ENCODE data around the gene BCL7C. TPM values are rescaled to one million over a fixed set of nuclear protein-coding genes. Genes with fewer than 3 reads are reported as not detected.

Gene BCL7C
- total RNA-seq, 1 donor from 2014 or later: 37.6 TPM

GRCh38 chr16:30858829-30859423 lies 35.0 kb downstream of the BCL7C start:
- Mint-ChIP-seq H3K9me3 (ENCODE audit: unreplicated experiment) (no peaks in the 10 kb centered on the region), H3K27ac (ENCODE audit: unreplicated experiment) (no peak overlapping the region), H3K27me3 (ENCODE audit: unreplicated experiment) (no peaks in the 10 kb centered on the region), H3K4me1 (ENCODE audit: unreplicated experiment) (no peaks in the 10 kb centered on the region), H3K36me3 (ENCODE audit: unreplicated experiment) (peaks cover under 1% of the 10 kb centered on the region), H3K4me3 (ENCODE audit: unreplicated experiment) (no peak overlapping the region)
- DNase-seq (ENCODE audit: extremely low spot score, unreplicated experiment): no peak
- TF ChIP-seq CTCF (IDR thresholded peaks at IDR 0.05): no peak

- Mint-ChIP-seq H3K27ac (ENCODE audit: unreplicated experiment) (no peak overlapping the region), H3K27me3 (ENCODE audit: unreplicated experiment) (no peaks in the 10 kb centered on the region), H3K4me3 (ENCODE audit: unreplicated experiment) (no peak overlapping the region), H3K9me3 (ENCODE audit: unreplicated experiment) (no peaks in the 10 kb centered on the region), H3K36me3 (ENCODE audit: unreplicated experiment) (peaks cover 8% of the 10 kb centered on the region), H3K4me1 (ENCODE audit: unreplicated experiment) (no peaks in the 10 kb centered on the region)
- no peak for DNase-seq (ENCODE audit: extremely low spot score, unreplicated experiment)
- no peak for TF ChIP-seq CTCF (IDR thresholded peaks at IDR 0.05)
These were observed 35.8 kb downstream of the BCL7C start for GRCh38 chr16:30858111-30858495.

- no peak for TF ChIP-seq CTCF (IDR thresholded peaks at IDR 0.05)
- no peak for DNase-seq (ENCODE audit: extremely low spot score, unreplicated experiment)
- Mint-ChIP-seq H3K36me3 (ENCODE audit: unreplicated experiment) (peaks cover 8% of the 10 kb centered on the region), H3K4me3 (ENCODE audit: unreplicated experiment) (no peak overlapping the region), H3K9me3 (ENCODE audit: unreplicated experiment) (no peaks in the 10 kb centered on the region), H3K27me3 (ENCODE audit: unreplicated experiment) (no peaks in the 10 kb centered on the region), H3K27ac (ENCODE audit: unreplicated experiment) (no peak overlapping the region), H3K4me1 (ENCODE audit: unreplicated experiment) (no peaks in the 10 kb centered on the region)
These were observed 40.1 kb downstream of the BCL7C start for GRCh38 chr16:30853758-30854157.

GRCh38 chr16:30850246-30850645 lies 43.6 kb downstream of the BCL7C start:
- Mint-ChIP-seq H3K36me3 (ENCODE audit: unreplicated experiment) (peaks cover 8% of the 10 kb centered on the region), H3K9me3 (ENCODE audit: unreplicated experiment) (no peaks in the 10 kb centered on the region), H3K4me1 (ENCODE audit: unreplicated experiment) (peaks cover 2% of the 10 kb centered on the region), H3K4me3 (ENCODE audit: unreplicated experiment) (no peak overlapping the region), H3K27me3 (ENCODE audit: unreplicated experiment) (no peaks in the 10 kb centered on the region), H3K27ac (ENCODE audit: unreplicated experiment) (no peak overlapping the region)
- no peak for DNase-seq (ENCODE audit: extremely low spot score, unreplicated experiment)
- TF ChIP-seq CTCF (IDR thresholded peaks at IDR 0.05): no peak

- TF ChIP-seq CTCF (IDR thresholded peaks at IDR 0.05): no peak
- no peak for DNase-seq (ENCODE audit: extremely low spot score, unreplicated experiment)
- no peaks in the 10 kb centered on the region for H3K36me3 Mint-ChIP-seq (ENCODE audit: unreplicated experiment)
- H3K27ac Mint-ChIP-seq (ENCODE audit: unreplicated experiment): no peak overlapping the region
- H3K27me3 Mint-ChIP-seq (ENCODE audit: unreplicated experiment): no peaks in the 10 kb centered on the region
- peaks cover 9% of the 10 kb centered on the region for H3K4me1 Mint-ChIP-seq (ENCODE audit: unreplicated experiment)
- H3K4me3 Mint-ChIP-seq (ENCODE audit: unreplicated experiment): no peak overlapping the region
- H3K9me3 Mint-ChIP-seq (ENCODE audit: unreplicated experiment): no peaks in the 10 kb centered on the region
These were observed 47.1 kb downstream of the BCL7C start for GRCh38 chr16:30846649-30847402.

Measured in osteocyte (in vitro differentiated cells).